H9 (cell line): ENCODE measurements around the gene ABCC3. TPM values are rescaled to one million over a fixed set of nuclear protein-coding genes. Genes with fewer than 3 reads are reported as not detected.

ENCODE experiments used
- DNase-seq: peaks from one replicate; pipeline ENCODE4 v3.0.0-alpha.2; 2017
- H2AFZ ChIP-seq: one replicate; pipeline ENCODE4 v1.6.1; 2013; ENCODE audit warnings: mild to moderate bottlenecking, low read length, control low read depth, moderate library complexity
- H2AK5ac ChIP-seq: 2 replicates; pipeline ENCODE4 v1.6.1; 2013; ENCODE audit warnings: low read length, control low read depth, mixed read lengths; ENCODE audit not compliant: insufficient read length
- H2BK120ac ChIP-seq: one replicate; pipeline ENCODE4 v1.6.1; 2013; ENCODE audit warnings: low read depth, mild to moderate bottlenecking, low read length, control low read depth, inconsistent platforms; ENCODE audit not compliant: poor library complexity, severe bottlenecking
- H2BK12ac ChIP-seq: 2 replicates; pipeline ENCODE4 v1.6.1; 2013; ENCODE audit warnings: low read length, control low read depth, mixed read lengths, low read depth; ENCODE audit not compliant: insufficient read length
- H2BK15ac ChIP-seq: 2 replicates; pipeline ENCODE4 v1.6.1; 2013; ENCODE audit warnings: low read depth, low read length, control low read depth
- H2BK20ac ChIP-seq: one replicate; pipeline ENCODE4 v1.6.1; 2013; ENCODE audit warnings: low read depth, mild to moderate bottlenecking, low read length, control low read depth, inconsistent platforms; ENCODE audit not compliant: poor library complexity, severe bottlenecking
- H2BK5ac ChIP-seq: 2 replicates; pipeline ENCODE4 v1.6.1; 2013; ENCODE audit warnings: low read length, control low read depth, mixed read lengths; ENCODE audit not compliant: insufficient read length
- H3K14ac ChIP-seq: 2 replicates; pipeline ENCODE4 v1.6.1; 2013; ENCODE audit warnings: low read length, control low read depth; ENCODE audit not compliant: insufficient read depth
- H3K18ac ChIP-seq: 2 replicates; pipeline ENCODE4 v1.6.1; 2013; ENCODE audit warnings: low read depth, mild to moderate bottlenecking, mixed read lengths, low read length, control low read depth; ENCODE audit not compliant: insufficient read length
- H3K23ac ChIP-seq: 2 replicates; pipeline ENCODE4 v1.6.1; 2013; ENCODE audit warnings: low read length, control low read depth, mixed read lengths, low read depth; ENCODE audit not compliant: insufficient read length
- H3K23me2 ChIP-seq: 2 replicates; pipeline ENCODE4 v1.6.1; 2013; ENCODE audit warnings: low read depth, mild to moderate bottlenecking, mixed read lengths, low read length, control low read depth; ENCODE audit not compliant: insufficient read length, poor library complexity, severe bottlenecking
- H3K27ac ChIP-seq: 2 replicates; pipeline ENCODE4 v1.5.1; 2013; ENCODE audit warnings: low read length, control low read depth, mixed read lengths, low read depth; ENCODE audit not compliant: insufficient read length
- H3K27me3 ChIP-seq: 2 replicates; pipeline ENCODE4 v1.6.1; 2013; ENCODE audit warnings: low read length, control low read depth, inconsistent platforms; ENCODE audit not compliant: insufficient read depth
- H3K4ac ChIP-seq: 2 replicates; pipeline ENCODE4 v1.6.1; 2013; ENCODE audit warnings: low read depth, mild to moderate bottlenecking, control low read depth, inconsistent platforms, low read length, moderate library complexity
- H3K4me1 ChIP-seq: 2 replicates; pipeline ENCODE4 v1.6.1; 2013; ENCODE audit warnings: low read length, control low read depth, inconsistent platforms; ENCODE audit not compliant: insufficient read depth
- H3K4me2 ChIP-seq: 2 replicates; pipeline ENCODE4 v1.6.1; 2013; ENCODE audit warnings: low read length, control low read depth, mixed read lengths; ENCODE audit not compliant: insufficient read length, insufficient read depth
- H3K56ac ChIP-seq: 2 replicates; pipeline ENCODE4 v1.6.1; 2013; ENCODE audit warnings: low read depth, mild to moderate bottlenecking, mixed read lengths, low read length, control low read depth; ENCODE audit not compliant: insufficient read length
- H3K79me1 ChIP-seq: 2 replicates; pipeline ENCODE4 v1.6.1; 2013; ENCODE audit warnings: low read depth, mild to moderate bottlenecking, moderate library complexity, low read length, control low read depth, inconsistent platforms; ENCODE audit not compliant: insufficient read depth, poor library complexity, severe bottlenecking
- H3K79me2 ChIP-seq: 2 replicates; pipeline ENCODE4 v1.6.1; 2013; ENCODE audit warnings: low read length, control low read depth, inconsistent platforms; ENCODE audit not compliant: insufficient read depth
- H3K9ac ChIP-seq: 2 replicates; pipeline ENCODE4 v1.6.1; 2013; ENCODE audit warnings: low read length, control low read depth, mixed read lengths; ENCODE audit not compliant: insufficient read length; ENCODE audit errors: extremely low read depth
- H3K9me3 ChIP-seq: one replicate; pipeline ENCODE4 v1.6.1; 2013; ENCODE audit warnings: low read depth, low read length, inconsistent platforms; ENCODE audit not compliant: control insufficient read depth
- H3T11ph ChIP-seq: one replicate; pipeline ENCODE4 v1.6.1; 2013; ENCODE audit warnings: mild to moderate bottlenecking, low read length, control low read depth, inconsistent platforms
- H4K20me1 ChIP-seq: one replicate; pipeline ENCODE4 v1.6.1; 2013; ENCODE audit not compliant: control insufficient read depth, insufficient read length, insufficient read depth
- H4K5ac ChIP-seq: 2 replicates; pipeline ENCODE4 v1.6.1; 2013; ENCODE audit warnings: low read depth, mild to moderate bottlenecking, mixed read lengths, low read length, control low read depth; ENCODE audit not compliant: insufficient read length
- H4K8ac ChIP-seq: replicated peaks from 2 replicates; pipeline ENCODE4 v1.6.1; 2013; ENCODE audit warnings: low read length, control low read depth, mixed read lengths, low read depth; ENCODE audit not compliant: insufficient read length
- H4K91ac ChIP-seq: 2 replicates; pipeline ENCODE4 v1.6.1; 2013; ENCODE audit warnings: low read depth, mild to moderate bottlenecking, moderate library complexity, mixed read lengths, low read length, control low read depth; ENCODE audit not compliant: insufficient read length
- H3K27ac Mint-ChIP-seq, 3 experiments: 2 replicates in 2 of 3; 3 replicates in 1 of 3; pipeline ENCODE4 v1.8.0; 2020 to 2021; ENCODE audit warnings: mixed read lengths in 3 of 3, mild to moderate bottlenecking in 1 of 3, moderate library complexity in 1 of 3
- H3K27me3 Mint-ChIP-seq: 2 replicates; pipeline ENCODE4 v1.8.0; 2021; ENCODE audit warnings: low read depth, mild to moderate bottlenecking, moderate library complexity, mixed read lengths
- H3K36me3 Mint-ChIP-seq, 3 experiments: 2 replicates in 2 of 3; 3 replicates in 1 of 3; pipeline ENCODE4 v1.8.0; 2020 to 2021; ENCODE audit warnings: low read depth in 3 of 3, mixed read lengths in 3 of 3; ENCODE audit not compliant: insufficient read depth in 1 of 3
- H3K4me1 Mint-ChIP-seq, 2 experiments: 2 replicates each; pipeline ENCODE4 v1.8.0; 2020; ENCODE audit warnings: mixed read lengths in 2 of 2
- H3K4me3 Mint-ChIP-seq, 2 experiments: 2 replicates in 1 of 2; 3 replicates in 1 of 2; pipeline ENCODE4 v1.8.0; 2020 to 2021; ENCODE audit warnings: mild to moderate bottlenecking in 2 of 2, mixed read lengths in 2 of 2, moderate library complexity in 1 of 2
- H3K9me3 Mint-ChIP-seq, 2 experiments: 2 replicates in 1 of 2; 3 replicates in 1 of 2; pipeline ENCODE4 v1.8.0; 2020; ENCODE audit warnings: mild to moderate bottlenecking in 2 of 2, mixed read lengths in 2 of 2, moderate library complexity in 1 of 2
- whole genome bisulfite sequencing: extraction: QIAGEN DNeasy Blood & Tissue Kit; methylation state at CpG from one replicate; pipeline ENCODE4 v1.1.7; 2013; ENCODE audit warnings: missing lambda C conversion rate, low lambda C conversion rate, mixed read lengths; ENCODE audit not compliant: insufficient read length; ENCODE audit errors: extremely low coverage; 5-methylcytosine and 5-hydroxymethylcytosine counted together
- total RNA-seq: library from RNA; stranded (reverse); gene quantifications from 2 replicates; pipeline ENCODE4 v1.2.1, GENCODE V29; 2021
- TF ChIP-seq, protein P1 (sequence below): fragments of 200-600 bp; sonication (generic); conservative IDR thresholded peaks from 3 replicates; pipeline ENCODE4 v1.8.0; 2021; ENCODE audit warnings: antibody characterized with exemption, mild to moderate bottlenecking

The ABCC3 gene
- total RNA-seq, 1 experiment from 2014 or later = 0.31 TPM

DNA sequence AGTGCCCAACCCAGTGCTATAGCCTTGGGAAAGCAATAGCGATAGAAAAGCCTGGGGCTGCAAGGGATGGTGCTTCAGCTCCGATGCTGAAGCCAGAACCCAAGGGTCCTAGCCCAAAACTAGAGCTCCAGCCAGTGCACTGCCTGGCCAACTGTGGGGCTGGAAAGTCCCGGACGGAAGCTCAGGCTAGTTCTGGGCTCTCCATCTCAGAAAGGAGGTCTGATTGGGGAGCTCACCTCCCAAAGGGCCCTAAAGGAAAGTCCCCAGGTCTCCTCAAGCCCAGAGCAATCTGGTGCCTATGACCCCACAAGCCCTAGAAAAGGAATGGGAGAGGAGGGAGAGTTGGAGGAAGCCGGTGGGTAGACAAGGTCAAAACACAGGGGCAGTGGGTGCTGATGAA, 2.0 kb upstream of the ABCC3 start:
- Histone ChIP-seq H3K4me2 (no peak overlapping the region), H3K23me2 (peaks cover 9% of the 10 kb centered on the region), H3K27me3 (peaks cover 23% of the 10 kb centered on the region; the same call in 1 of the 2 replicates), H2BK12ac (no peak overlapping the region), H3K79me1 (no peaks in the 10 kb centered on the region), H3T11ph (no peak overlapping the region), H3K9me3 (no peaks in the 10 kb centered on the region), H2AFZ (no peak overlapping the region), H4K91ac (no peak overlapping the region), H3K4ac (no peak overlapping the region), H2BK15ac (no peak overlapping the region), H2BK120ac (no peak overlapping the region), H4K5ac (no peak overlapping the region), H3K23ac (no peak overlapping the region), H3K4me1 (no peaks in the 10 kb centered on the region), H3K9ac (no peak overlapping the region), H2BK5ac (no peak overlapping the region), H4K20me1 (no peaks in the 10 kb centered on the region), H3K14ac (no peak overlapping the region), H2AK5ac (no peak overlapping the region), H3K18ac (no peak overlapping the region), H2BK20ac (no peak overlapping the region), H4K8ac (no peak overlapping the region), H3K56ac (no peak overlapping the region), H3K27ac (no peak overlapping the region), H3K79me2 (no peaks in the 10 kb centered on the region)
- H3K9me3 Mint-ChIP-seq = no peaks in the 10 kb centered on the region
- no peaks in the 10 kb centered on the region for H3K36me3 Mint-ChIP-seq
- TF ChIP-seq, protein P1, sequence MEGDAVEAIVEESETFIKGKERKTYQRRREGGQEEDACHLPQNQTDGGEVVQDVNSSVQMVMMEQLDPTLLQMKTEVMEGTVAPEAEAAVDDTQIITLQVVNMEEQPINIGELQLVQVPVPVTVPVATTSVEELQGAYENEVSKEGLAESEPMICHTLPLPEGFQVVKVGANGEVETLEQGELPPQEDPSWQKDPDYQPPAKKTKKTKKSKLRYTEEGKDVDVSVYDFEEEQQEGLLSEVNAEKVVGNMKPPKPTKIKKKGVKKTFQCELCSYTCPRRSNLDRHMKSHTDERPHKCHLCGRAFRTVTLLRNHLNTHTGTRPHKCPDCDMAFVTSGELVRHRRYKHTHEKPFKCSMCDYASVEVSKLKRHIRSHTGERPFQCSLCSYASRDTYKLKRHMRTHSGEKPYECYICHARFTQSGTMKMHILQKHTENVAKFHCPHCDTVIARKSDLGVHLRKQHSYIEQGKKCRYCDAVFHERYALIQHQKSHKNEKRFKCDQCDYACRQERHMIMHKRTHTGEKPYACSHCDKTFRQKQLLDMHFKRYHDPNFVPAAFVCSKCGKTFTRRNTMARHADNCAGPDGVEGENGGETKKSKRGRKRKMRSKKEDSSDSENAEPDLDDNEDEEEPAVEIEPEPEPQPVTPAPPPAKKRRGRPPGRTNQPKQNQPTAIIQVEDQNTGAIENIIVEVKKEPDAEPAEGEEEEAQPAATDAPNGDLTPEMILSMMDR = no peak
- H3K4me1 Mint-ChIP-seq = peaks cover 17 to 33% of the 10 kb centered on the region in 2 experiments
- no peak overlapping the region for H3K4me3 Mint-ChIP-seq
- DNase-seq = no peak
- no CpG with 5 or more reads among the region's 5 CpGs for WGBS
- no peak overlapping the region for H3K27ac Mint-ChIP-seq
- peaks cover 73% of the 10 kb centered on the region for H3K27me3 Mint-ChIP-seq
